HCEC 1CT (cell line): ENCODE measurements around the gene HYAL3.
"Not testable (repeated sequence)": the region's sequence is repeated elsewhere in the genome, so short reads cannot be mapped to it uniquely, and the experiment has no call there.

Source experiments
- DNase-seq: peaks from one replicate; pipeline ENCODE4 v3.0.0-alpha.2; 2017

The HYAL3 gene

GRCh38 chr3:50288387-50289007 is 10.7 kb downstream of the HYAL3 start:
- DNase-seq = no peak

DNA sequence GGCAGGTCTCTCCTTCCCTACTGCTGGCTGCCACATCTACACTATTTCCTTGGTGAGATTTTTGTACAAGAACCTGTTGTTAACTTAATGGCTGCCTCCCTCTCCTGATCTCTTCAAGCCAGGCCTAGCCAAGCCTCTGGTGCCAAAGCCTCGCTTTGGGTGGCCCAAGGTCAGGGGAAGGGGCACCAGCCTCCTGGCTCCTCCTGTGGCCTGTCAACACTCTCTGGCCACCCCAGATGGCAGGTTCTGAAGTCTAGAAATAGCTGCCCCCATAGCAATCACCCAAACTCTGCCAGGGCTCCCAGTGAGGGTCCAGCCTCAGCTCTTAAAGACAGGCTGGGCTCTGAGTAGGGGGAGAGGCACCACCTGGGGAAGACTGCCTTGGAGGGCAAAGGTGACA is 11.9 kb downstream of the HYAL3 start:
- DNase-seq = no peak

DNA sequence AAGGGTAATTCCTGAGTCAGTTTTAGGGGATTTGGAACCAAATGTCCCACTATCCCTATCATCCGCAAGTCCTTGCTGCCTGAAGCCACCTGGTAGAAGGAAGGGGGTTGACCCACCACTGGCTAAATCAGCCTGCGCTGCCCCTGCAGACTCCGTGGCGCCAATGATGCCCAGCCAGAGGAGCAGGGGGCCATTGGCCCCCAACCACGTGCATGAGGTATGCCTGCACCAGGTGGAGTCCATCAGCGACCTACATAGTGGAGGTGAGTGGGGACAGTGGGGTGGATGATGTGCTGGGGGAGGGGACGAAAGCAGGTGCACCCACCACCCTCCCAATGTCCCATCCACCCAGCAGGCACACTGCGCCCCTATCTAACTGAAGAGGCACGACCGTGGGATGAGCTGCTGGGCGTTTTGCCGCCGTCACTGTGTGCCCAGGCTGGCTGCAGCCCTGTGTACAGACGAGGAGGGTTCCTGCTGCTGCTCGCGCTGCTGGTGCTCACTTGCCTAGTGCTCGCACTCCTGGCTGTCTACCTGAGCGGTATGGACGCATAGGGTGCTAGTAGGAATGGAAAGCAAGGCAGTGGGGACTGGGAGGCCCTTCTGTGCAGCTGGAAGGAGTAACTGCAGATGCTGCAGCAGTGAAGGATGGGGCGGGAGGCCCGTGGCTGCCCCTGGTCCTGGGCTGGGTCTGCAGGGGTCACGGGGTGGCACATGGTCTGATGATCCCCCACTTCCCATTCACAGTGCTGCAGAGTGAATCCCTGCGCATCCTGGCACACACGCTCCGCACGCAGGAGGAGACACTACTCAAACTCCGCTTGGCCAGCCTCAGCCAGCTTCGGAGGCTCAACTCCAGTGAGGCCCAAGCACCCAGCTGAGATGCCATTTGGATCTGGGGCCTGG is 12.6 kb downstream of the HYAL3 start:
- DNase-seq = no peak

GRCh38 chr3:50284121-50284520 is 15.1 kb downstream of the HYAL3 start:
- DNase-seq = not testable (repeated sequence)

DNA sequence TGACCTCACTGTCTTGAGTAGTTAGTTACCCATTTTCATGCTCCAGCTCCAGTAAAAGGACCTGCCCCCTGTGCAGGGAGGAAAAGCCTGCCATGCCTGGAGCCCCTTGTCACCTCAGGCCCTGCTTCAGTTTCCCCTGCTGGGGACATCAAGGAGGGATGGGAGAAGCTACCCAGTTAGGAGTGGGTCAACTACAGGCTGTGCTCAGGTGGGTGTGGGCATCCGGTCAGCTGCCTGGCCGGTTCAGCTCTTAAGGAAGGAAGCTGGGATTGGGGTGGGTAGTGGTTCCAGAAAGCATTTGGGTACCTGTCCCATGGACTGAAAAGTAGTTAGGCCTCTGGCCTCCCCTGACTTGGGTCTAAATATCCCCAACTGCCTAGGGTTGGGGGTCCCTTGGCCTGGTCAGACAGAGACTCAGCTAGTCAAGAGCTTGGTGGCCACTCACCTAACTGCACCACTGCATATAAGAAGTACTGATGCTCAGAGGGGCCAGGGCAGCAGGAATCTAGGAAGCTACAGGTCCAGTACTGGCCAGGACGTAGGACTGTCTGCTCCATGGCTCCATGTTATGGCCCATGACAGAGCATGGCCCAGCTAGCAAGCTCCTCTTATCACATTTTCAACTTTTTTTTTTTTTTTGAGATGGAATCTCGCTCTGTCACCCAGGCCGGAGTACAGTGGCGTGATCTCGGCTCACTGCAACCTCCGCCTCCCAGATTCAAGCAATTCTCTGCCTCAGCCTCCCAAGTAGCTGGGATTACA is 19.8 kb downstream of the HYAL3 start:
- DNase-seq = no peak

DNA sequence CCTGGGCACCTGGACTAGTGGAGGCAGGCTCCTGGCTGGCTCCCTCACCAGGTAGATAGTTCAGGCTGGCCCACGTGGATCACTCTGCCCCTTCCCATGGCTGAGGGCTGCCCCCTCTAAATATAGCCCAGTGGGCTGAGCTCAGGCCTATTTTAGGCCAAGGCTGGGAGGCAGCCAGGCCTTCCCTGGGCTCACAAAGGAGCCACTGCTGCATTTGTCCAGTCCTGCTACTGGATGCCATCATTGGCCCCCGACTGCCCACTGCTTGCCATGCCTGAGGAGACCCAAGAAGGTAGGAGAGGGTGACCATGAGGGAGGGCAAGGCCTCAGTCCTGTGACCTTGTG is 20.4 kb downstream of the HYAL3 start, which contains the start of gene LSMEM2:
Gene LSMEM2, plus strand, starts transcription at position 208 of the 345 bp plus-strand sequence. Its CDS starts 27 bp downstream, at position 235.
- DNase-seq = no peak

DNA sequence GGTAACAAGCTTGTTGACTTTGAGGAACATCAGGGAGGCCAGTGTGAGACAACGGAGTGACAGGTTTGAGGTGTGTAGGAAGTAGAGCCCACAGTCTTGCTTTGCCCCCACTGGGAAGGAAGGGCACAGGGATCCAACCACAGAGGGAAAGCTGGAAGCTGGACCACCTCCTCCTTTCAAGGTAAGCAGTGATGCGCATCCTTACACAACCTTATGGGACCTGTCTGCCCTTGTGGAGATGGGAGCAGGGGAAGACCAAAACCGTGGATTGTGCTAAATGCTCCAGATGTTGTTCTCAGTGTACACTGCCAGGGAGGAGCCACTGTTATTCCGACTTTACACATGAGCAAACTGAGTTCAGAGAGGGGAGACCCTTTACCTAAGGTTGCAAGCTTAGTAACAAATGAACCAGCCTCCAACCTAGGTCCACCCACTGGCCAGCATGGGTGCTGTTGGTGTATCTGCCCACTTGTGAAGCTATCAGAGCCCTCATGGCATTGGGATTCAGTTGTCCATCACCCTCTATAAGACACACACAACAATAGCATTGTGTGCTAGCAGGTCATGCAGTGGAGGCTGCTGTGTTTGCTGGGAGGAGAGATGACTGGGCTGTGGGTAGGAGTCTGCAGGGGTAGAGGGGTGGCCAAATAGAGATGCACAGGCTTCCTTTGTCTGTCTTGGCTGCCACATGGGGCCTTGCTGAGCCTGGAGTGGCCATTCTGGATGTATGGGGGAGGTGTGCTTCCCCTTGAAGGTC is 20.9 kb downstream of the HYAL3 start:
- no peak for DNase-seq

GRCh38 chr3:50276762-50277101 is 22.5 kb downstream of the HYAL3 start:
- DNase-seq = no peak

GRCh38 chr3:50275996-50276761 is 23.0 kb downstream of the HYAL3 start:
- no peak for DNase-seq

DNA sequence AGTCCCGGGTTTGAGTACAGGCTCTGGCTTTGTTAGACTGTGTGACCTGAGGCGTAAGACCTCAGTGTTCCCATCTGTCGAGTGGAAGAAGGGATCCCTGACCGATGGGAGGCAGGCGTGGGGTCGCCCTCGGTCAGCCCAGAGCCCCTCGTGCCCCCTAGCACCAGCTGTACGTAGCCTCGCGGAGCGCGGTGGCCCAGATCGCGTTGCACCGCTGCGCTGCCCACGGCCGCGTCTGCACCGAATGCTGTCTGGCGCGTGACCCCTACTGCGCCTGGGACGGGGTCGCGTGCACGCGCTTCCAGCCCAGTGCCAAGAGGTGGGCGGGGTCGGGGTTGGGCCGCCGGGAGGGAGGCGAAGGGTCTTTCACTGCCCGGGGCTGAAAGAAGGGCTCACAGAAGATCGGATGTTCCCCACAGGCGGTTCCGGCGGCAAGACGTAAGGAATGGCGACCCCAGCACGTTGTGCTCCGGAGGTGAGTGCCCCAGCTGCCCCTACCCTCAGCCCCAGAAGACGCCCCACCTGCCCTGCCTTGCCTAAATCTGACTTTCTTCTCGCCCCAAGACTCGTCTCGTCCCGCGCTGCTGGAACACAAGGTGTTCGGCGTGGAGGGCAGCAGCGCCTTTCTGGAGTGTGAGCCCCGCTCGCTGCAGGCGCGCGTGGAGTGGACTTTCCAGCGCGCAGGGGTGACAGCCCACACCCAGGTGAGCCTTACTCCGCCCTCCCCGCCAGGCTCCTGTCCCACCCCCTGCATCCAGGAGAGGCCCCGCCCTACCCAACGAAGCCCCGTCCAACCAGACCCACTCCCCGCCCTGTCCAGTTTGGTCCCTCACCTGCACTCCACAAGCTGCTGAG is 23.8 kb downstream of the HYAL3 start:
- no peak for DNase-seq

DNA sequence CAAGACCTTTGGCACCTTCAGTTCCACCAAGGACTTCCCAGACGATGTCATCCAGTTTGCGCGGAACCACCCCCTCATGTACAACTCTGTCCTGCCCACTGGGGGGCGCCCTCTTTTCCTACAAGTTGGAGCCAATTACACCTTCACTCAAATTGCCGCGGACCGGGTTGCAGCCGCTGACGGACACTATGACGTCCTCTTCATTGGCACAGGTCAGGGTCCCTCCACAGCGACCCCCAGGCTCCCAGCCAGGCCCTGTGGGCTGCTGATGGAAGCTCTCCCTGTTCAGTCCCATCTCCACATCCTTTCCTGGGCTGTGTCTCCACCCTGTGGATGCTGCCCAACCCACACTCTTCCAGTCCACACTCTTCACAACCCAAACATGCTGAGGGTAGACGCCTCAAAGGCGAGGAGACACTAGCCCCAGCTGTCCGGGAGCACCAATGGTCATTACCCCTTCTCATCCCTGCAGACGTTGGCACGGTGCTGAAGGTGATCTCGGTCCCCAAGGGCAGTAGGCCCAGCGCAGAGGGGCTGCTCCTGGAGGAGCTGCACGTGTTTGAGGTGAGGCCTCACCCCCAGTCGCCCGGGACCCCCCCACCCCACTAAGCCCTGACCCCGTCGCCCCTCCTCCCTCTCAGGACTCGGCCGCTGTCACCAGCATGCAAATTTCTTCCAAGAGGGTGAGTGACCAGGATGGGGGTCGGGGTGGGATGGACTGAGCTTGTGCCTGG is 24.7 kb downstream of the HYAL3 start:
- DNase-seq = peak; percentile 46

DNA sequence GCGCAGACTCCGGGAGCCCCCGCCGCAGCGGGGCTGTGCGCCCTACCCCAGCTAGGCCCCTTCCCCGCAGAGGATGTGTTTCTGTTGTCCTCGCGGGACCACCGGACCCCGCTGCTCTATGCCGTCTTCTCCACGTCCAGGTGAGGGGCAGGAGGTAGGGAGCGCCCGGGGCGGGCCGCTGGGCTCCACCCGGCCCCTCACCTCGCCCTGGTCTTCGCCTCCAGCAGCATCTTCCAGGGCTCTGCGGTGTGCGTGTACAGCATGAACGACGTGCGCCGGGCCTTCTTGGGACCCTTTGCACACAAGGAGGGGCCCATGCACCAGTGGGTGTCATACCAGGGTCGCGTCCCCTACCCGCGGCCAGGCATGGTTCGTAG is 25.5 kb downstream of the HYAL3 start:
- no peak for DNase-seq

DNA sequence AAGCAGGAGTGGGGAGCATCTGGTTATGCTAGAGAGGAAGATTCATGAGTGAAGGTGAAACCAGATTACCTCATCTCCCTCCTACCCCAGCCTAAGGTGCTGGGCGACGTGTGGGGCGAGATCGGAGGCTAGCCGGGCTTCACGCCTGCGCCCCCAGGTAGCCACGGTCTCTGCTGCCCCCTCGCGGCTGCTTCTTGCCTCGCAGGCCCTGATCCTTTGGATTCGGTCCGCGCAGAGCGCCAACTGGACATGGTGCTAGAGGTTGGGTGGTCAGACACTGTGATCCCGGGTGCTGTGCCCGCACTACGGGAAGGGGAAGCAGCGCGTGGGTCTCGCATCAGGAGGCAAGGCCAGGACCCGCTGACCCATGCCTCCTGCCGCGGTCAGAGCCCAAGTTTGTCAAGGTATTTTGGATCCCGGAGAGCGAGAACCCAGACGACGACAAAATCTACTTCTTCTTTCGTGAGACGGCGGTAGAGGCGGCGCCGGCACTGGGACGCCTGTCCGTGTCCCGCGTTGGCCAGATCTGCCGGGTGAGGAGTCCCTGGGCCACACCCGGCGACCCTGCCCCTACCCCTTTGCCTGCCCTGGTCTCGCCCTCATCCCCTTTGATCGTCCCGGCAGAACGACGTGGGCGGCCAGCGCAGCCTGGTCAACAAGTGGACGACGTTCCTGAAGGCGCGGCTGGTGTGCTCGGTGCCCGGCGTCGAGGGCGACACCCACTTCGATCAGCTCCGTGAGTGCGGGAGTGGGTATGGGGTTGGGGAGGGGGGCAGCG is 26.1 kb downstream of the HYAL3 start:
- peak; percentile 47 for DNase-seq

DNA sequence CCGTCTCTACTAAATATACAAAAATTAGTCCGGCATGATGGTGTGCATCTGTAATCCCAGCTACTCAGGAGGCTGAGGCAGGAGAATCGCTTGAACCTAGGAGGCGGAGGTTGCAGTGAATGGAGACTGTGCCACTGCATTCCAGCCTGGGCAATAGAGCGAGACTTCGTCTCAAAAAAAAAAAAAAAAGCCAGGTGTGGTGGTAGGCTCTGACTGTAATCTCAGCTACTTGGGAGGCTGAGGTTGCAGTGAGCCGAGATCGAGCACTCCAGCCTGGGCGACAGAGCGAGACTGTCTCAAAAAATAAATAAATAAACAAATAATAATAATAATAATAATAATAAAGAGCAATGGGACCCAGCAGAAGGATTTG is 26.7 kb downstream of the HYAL3 start:
- DNase-seq = not testable (repeated sequence)

DNA sequence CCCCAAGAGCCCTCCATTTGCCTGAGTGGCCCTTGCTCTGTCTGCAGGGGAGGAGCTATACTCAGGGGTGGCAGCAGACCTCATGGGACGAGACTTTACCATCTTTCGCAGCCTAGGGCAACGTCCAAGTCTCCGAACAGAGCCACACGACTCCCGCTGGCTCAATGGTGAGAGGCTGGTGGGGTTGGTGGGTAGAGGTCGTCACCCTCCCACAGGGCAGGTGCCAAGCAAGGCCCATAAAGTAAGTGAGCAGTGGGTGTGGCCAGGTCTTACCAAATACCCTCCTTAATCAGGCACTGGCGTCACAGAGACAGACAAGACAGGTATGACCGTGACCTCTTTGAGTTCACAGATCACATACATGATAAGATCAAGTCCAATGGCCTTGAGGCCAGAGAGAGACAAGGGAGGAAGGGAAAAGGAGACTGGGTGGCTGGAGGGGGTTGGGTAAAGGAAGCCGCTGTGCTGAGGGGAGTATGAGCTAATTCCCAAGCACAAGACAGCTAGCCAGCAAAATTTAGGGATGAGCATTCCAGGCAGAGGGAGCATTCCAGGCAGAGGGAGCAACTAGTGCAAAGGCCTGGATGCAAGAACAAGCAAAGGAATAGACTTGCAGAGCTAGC is 27.8 kb downstream of the HYAL3 start:
- DNase-seq = no peak

GRCh38 chr3:50270422-50271224 is 28.6 kb downstream of the HYAL3 start:
- peak; percentile 41 for DNase-seq

GRCh38 chr3:50269977-50270413 is 29.2 kb downstream of the HYAL3 start:
- DNase-seq = peak; percentile 40

DNA sequence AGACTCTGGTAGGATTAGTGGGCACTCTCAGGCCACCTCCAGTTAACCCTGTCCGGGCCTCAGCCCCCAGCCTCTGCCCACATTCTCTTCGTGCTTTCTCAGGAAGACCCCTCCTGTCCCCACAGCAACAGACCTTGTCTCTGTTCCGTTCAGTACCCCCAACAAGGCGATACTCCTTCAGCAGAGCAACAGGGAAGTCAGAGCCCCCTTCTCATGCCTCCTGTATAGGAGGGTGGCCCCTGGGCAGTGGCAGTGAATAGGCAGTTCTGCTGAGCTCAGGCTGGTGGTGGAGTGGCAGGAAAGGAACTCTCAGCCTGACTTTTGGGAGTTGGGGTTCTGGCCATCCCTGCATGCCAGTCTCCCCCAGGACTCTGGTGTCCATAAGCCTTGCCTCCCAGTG is 29.7 kb downstream of the HYAL3 start:
- DNase-seq = no peak
